Pancreas (tissue), 10 donors: ENCODE data around the gene P2RY2. TPM values are rescaled to one million over a fixed set of nuclear protein-coding genes. Genes with fewer than 3 reads are reported as not detected.
A peak's percentile ranks its signal among the peaks of the same experiment; 100 is the strongest.

ENCODE experiments used
- ATAC-seq, 4 donors: fragments of 200-7000 bp; cut with Tn5 transposase; one replicate each; pipeline versions ENCODE4 v1.8.0 to v1.9.1; 2020; ENCODE audit warnings: mild to moderate bottlenecking in 4 of 4, moderate library complexity in 4 of 4
- DNase-seq, 6 donors: peaks; one replicate each; pipeline ENCODE4 v3.0.0-alpha.2; 2020
- FAIRE-seq: peaks from 2 replicates; lab custom pipeline; 2012; peaks lifted over from hg19 to GRCh38; lab: Jason Lieb, UNC
- H3K27ac ChIP-seq, 4 donors: fragments of 200-600 bp; sonication (generic); 1 replicate in 3 of 4; 2 replicates in 1 of 4; pipeline versions ENCODE4 v1.5.0 to v1.8.0; 2020
- H3K27me3 ChIP-seq, 4 donors: fragments of 200-600 bp; one replicate each; pipeline ENCODE4 v1.8.0; 2021
- H3K36me3 ChIP-seq, 3 donors: fragments of 200-600 bp; sonication (generic) in 1 of 3; one replicate each; pipeline versions ENCODE4 v1.5.0 to v1.8.0; 2020 to 2021
- H3K4me1 ChIP-seq, 3 donors: fragments of 200-600 bp; one replicate each; pipeline ENCODE4 v1.8.0; 2021
- H3K4me3 ChIP-seq, 4 donors: fragments of 200-600 bp; sonication (generic) in 2 of 4; one replicate each; pipeline versions ENCODE4 v1.5.0 to v1.8.0; 2020 to 2021
- H3K9me3 ChIP-seq, 4 donors: fragments of 200-600 bp; one replicate each; pipeline ENCODE4 v1.8.0; 2021
- WGBS, 2 donors: extraction: QIAGEN DNeasy Blood & Tissue Kit; methylation state at CpG; one replicate each; pipeline ENCODE4 v1.1.7; 2013; 5-methylcytosine and 5-hydroxymethylcytosine counted together
- intact Hi-C, 3 donors: fragments of 100-400 bp; cut with DNase I; formaldehyde crosslinking; loops; one replicate each; pipeline versions ENCODE4 v1.11.1 to v1.14.2; 2022
- polyA plus RNA-seq, 2 donors: library from polyadenylated mRNA; stranded (reverse); fragments of 200-250 nt; gene quantifications; one replicate each; pipeline ENCODE4 v1.2.3, GENCODE V29; 2013
- total RNA-seq, 6 donors: library from RNA; stranded (reverse); fragmentation: NEBNext Ultra II Directional in 4 of 6; extraction: Animal tissue kit (Norgen Biotek cat#: 25700) in 4 of 6; gene quantifications; one replicate each; pipeline versions ENCODE4 v1.2.1 to v1.2.4, GENCODE V29; 2021 to 2023
- TF ChIP-seq, protein P1 (sequence below), 4 donors: fragments of 200-600 bp; sonication (generic) in 3 of 4; IDR thresholded peaks; one replicate each; pipeline versions ENCODE4 v1.5.0 to v1.8.0; 2021; ENCODE audit warnings: antibody characterized with exemption in 4 of 4
- donor health status: healthy with polysubstance abuse.
- donor health status: DM: no; HTN: no; CAD: no; lungs with moderate emphysema.
- donor health status: DM: no; HTN: no; CAD: no.
- donor health status: control.
- donor health status: control.
- donor health status: Bipolar disorder and iron deficiency.
- donor health status: DM: yes; HTN: yes; CAD: no.
- donor health status: DM: no; HTN: no; CAD: no.
- donor health status: DM: no; HTN: no; CAD: no.
- donor health status: DM: yes; HTN: yes; CAD: no.

The P2RY2 gene
- total and polyA plus RNA-seq, 8 donors, result 0.24 to 2.0 (median 0.47) TPM

DNA sequence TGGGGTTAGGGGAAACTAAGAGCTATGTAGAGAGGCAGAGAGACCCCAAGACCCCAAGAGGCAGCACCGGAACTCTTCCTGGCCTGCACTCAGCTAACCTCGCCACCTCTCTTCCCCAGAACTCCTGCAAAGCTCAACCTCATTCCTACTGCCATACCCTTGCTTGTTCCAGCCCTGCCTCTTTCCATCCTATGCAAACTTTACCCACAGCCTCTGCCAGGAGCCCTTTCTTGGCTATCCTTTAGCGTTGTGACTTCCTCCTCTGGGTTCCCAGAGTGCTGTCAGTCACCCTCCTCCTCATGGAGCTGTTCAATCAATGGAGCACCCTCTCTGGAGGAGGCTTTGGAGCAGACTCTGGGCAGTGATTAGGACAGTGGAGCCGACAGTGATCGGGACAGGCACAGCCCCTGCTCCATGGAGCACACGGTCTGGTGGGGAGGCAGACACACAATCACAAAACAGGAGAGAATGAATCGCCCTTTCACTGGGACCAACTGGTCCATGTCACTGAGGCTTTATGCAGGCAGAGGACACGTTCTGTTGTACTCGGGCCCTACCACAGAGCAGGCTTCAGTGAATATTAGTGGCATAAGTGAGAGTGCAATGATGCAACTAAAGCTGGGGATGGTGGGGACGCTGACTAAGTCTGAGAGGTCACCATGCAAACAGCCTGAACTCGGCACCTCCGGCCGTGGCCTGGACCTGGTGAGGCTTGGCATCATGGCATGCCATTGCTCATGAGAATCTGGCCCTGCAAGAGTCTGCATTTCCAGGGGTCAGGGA, 24.6 kb upstream of the P2RY2 start:
- no peak for ATAC-seq
- no peaks in the 10 kb centered on the region for H3K27me3 ChIP-seq
- no peak for FAIRE-seq
- no peak overlapping the region for H3K27ac ChIP-seq
- no peaks in the 10 kb centered on the region for H3K4me1 ChIP-seq
- intact Hi-C loops, result no loop called here
- H3K36me3 ChIP-seq, result no peaks in the 10 kb centered on the region
- TF ChIP-seq, protein P1, sequence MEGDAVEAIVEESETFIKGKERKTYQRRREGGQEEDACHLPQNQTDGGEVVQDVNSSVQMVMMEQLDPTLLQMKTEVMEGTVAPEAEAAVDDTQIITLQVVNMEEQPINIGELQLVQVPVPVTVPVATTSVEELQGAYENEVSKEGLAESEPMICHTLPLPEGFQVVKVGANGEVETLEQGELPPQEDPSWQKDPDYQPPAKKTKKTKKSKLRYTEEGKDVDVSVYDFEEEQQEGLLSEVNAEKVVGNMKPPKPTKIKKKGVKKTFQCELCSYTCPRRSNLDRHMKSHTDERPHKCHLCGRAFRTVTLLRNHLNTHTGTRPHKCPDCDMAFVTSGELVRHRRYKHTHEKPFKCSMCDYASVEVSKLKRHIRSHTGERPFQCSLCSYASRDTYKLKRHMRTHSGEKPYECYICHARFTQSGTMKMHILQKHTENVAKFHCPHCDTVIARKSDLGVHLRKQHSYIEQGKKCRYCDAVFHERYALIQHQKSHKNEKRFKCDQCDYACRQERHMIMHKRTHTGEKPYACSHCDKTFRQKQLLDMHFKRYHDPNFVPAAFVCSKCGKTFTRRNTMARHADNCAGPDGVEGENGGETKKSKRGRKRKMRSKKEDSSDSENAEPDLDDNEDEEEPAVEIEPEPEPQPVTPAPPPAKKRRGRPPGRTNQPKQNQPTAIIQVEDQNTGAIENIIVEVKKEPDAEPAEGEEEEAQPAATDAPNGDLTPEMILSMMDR (IDR thresholded peaks at IDR 0.05), result no peak
- no peaks in the 10 kb centered on the region for H3K9me3 ChIP-seq
- no peak for DNase-seq
- H3K4me3 ChIP-seq, result no peak overlapping the region
- WGBS, 2 donors, result 77 to 80% methylated on average over 13 of the region's 13 CpGs

DNA sequence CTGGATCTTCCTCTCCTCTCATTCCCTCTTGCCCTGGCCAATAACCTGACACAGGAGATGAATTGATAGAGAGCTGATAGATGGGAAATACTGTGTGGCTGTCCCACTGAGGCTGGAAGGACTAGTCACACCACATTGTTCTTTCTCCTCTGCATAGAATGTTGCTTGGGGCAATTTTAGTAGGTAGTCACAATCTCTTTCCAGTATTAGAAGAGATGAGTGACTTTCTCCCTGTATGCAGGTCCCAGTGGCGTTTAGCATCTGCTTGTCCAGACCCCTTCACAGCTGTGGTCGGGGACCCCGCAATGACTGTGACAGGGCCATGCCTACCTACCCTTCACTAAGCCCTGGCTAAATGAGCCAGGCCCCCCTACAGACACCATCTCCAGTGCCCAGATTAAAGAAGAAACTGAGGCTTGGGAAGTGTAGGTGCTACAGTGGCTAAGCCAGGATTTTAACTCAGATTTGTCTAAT, 24.0 kb upstream of the P2RY2 start:
- no peak for DNase-seq
- no peaks in the 10 kb centered on the region for H3K27me3 ChIP-seq
- H3K9me3 ChIP-seq, result no peaks in the 10 kb centered on the region
- 84 to 86% methylated on average over 3 of the region's 3 CpGs for WGBS, 2 donors
- no peak for ATAC-seq
- H3K27ac ChIP-seq, result no peak overlapping the region
- no peaks in the 10 kb centered on the region for H3K4me1 ChIP-seq
- no peak for FAIRE-seq
- H3K4me3 ChIP-seq, result no peak overlapping the region
- TF ChIP-seq, protein P1 (IDR thresholded peaks at IDR 0.05), result no peak
- no peaks in the 10 kb centered on the region for H3K36me3 ChIP-seq
- intact Hi-C loops, result no loop called here

DNA sequence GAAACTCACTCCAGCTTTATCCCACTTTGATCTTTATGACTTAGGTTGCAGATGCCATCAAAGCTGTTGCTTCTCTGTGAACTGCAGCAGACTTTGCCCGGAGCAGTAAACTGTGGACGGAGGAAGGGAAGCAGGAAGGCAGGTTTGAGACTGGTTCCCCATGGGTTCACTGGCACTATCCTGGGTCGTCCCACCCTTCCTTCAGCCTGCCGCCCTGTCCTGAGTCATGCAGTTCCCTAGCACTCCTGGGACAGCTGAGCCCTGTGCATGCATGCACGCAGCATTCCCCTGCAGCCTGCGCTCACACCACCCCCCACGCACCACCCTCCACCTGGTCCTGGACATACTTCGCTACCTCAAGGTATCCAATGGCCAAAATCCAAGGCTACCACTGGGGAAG, 23.5 kb upstream of the P2RY2 start:
- WGBS, 2 donors, result 74 to 80% methylated on average over 8 of the region's 8 CpGs
- Histone ChIP-seq H3K4me1 (no peaks in the 10 kb centered on the region), H3K9me3 (no peaks in the 10 kb centered on the region), H3K36me3 (no peaks in the 10 kb centered on the region), H3K4me3 (no peak overlapping the region), H3K27me3 (no peaks in the 10 kb centered on the region), H3K27ac (no peak overlapping the region)
- ATAC-seq (peak in 2 of 4 donors; percentile 45 to 52), DNase-seq (no peak), FAIRE-seq (no peak)
- intact Hi-C loops, result no loop called here
- TF ChIP-seq, protein P1 (IDR thresholded peaks at IDR 0.05), result no peak

DNA sequence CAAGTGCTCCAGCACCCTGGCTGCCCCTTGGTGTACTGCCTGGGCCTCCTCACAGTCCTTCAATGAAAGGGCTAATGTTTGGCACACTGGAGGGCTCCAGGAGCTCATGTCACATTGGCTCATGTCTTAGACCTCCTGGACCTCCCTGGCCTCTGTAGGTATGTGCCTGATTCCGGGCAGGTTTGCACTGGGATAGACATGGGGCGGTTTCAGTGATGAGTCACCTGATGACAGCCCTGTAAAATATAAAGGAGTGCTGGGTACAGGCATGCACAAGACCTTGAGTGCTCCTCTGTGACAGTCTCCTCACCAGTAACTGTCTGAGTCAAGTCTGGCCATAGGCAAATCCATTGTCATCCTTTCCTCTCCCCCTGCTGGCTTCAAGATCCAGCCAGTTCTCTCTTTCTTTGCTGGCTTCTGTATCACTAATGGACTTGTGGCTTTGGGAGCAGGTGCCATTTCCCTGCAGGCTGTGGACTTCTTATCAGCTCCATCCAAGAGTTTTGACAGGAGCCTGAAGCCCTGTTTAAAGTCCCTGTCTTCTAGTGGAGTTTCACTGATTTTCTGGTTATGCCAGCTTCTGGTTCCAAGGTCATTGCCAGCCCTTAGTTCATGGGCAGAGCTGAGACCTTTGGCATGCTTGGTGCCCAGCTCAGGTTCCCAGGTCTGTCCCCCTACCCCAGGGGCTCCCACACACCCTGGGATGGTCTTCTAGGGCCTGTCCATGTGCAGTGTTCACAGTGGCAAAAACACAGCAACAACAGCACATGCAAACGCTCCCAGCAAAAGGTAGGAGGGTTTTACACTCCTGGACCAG, 22.7 kb upstream of the P2RY2 start:
- FAIRE-seq, result no peak
- ATAC-seq, result peak in 2 of 4 donors; percentile 37 to 44
- no peak for DNase-seq
- Histone ChIP-seq H3K4me1 (no peaks in the 10 kb centered on the region), H3K4me3 (no peak overlapping the region), H3K27ac (no peak overlapping the region), H3K36me3 (no peaks in the 10 kb centered on the region), H3K9me3 (no peaks in the 10 kb centered on the region), H3K27me3 (no peaks in the 10 kb centered on the region)
- 76 to 82% methylated on average over 3 of the region's 3 CpGs for WGBS, 2 donors
- intact Hi-C loops, result no loop called here
- TF ChIP-seq, protein P1 (IDR thresholded peaks at IDR 0.05), result no peak
